Measurements from ENCODE around the gene KRTAP10-3.

DNA sequence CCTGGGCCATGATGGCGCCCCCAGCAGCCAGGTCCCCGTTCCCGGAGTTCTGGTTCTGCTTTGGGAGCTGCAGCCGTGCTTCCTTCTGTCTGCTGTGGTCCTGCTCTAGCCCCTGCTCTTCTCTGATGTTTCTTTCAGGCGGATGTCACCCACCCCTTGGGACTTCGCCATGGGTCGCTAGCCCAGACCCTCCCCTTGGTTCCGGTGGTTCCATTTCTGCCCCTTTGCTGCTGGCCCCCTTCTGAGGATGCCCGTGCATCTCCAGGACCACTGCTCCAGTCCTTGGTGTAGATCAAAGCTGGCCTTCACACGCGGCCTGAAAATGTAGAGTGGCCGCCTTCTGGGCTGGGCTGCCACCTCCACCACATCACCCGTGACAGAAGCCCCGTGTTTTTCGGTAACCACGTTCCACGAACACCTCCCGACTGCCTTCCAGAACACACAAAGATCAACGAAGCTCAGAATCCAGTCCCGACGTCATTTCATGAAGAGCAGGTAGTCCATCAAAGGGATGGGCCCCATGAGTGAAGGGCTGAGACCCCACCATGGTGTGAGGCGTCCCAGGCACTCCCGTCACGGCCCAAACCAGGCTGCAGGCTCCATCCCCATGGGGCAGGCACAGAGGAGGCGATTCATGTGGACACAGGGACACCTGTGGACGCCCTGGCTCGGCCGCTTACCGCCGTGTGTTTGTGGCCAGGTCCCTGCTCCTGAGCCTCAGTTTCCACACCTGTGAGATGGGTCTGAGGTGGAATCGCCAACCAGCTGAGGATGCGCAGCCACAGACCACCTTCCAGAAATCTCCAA, 43.0 kb downstream of the KRTAP10-3 start:
- TF ChIP-seq CTCF (IDR thresholded peaks at IDR 0.05 in 2 of 3, conservative IDR thresholded peaks at IDR 0.05 in 1 of 3; ENCODE audit: insufficient read depth in 2 of 3, low read depth in 1 of 3, low read length in 3 of 3) (no peak), MAFG (tag; conservative IDR thresholded peaks at IDR 0.05) (no peak), ZBTB1 (CRISPR knock-in tag; IDR thresholded peaks at IDR 0.05; ENCODE audit: borderline replicate concordance, low read depth) (no peak)
